Spleen (tissue), 11 donors: ENCODE measurements around the gene RMI2. TPM values are rescaled to one million over a fixed set of nuclear protein-coding genes. Genes with fewer than 3 reads are reported as not detected.
A peak's percentile ranks its signal among the peaks of the same experiment; 100 is the strongest.

Experiments used
- DNase-seq: peaks from one replicate; pipeline ENCODE4 v3.0.0-alpha.2; 2020
- H3K27ac ChIP-seq, 8 donors: fragments of 200-600 bp; sonication (generic) in 7 of 8; 1 replicate in 4 of 8; 2 replicates in 4 of 8; pipeline versions ENCODE4 v1.5.0 to v1.8.0; 2016 to 2021; ENCODE audit warnings: inconsistent platforms in 4 of 8, mild to moderate bottlenecking in 4 of 8, moderate library complexity in 1 of 8
- H3K27me3 ChIP-seq, 7 donors: fragments of 200-600 bp; sonication (generic) in 6 of 7; replicated peaks in 1 of 7; 1 replicate in 4 of 7; 2 replicates in 3 of 7; pipeline versions ENCODE4 v1.5.0 to v1.8.0; 2016 to 2021; ENCODE audit warnings: inconsistent platforms in 3 of 7, mild to moderate bottlenecking in 1 of 7
- H3K36me3 ChIP-seq, 6 donors: fragments of 200-600 bp; sonication (generic) in 5 of 6; 1 replicate in 4 of 6; 2 replicates in 2 of 6; pipeline versions ENCODE4 v1.5.0 to v1.8.0; 2016 to 2021; ENCODE audit warnings: inconsistent platforms in 2 of 6
- H3K4me1 ChIP-seq, 6 donors: fragments of 200-600 bp; sonication (generic) in 5 of 6; 1 replicate in 3 of 6; 2 replicates in 3 of 6; pipeline versions ENCODE4 v1.5.0 to v1.8.0; 2016 to 2021; ENCODE audit warnings: inconsistent platforms in 3 of 6
- H3K4me3 ChIP-seq, 8 donors: fragments of 200-600 bp; sonication (generic) in 7 of 8; 1 replicate in 4 of 8; 2 replicates in 4 of 8; pipeline versions ENCODE4 v1.5.0 to v1.8.0; 2016 to 2021; ENCODE audit warnings: inconsistent platforms in 4 of 8, mild to moderate bottlenecking in 4 of 8, moderate library complexity in 2 of 8
- H3K9me3 ChIP-seq, 8 donors: fragments of 200-600 bp; sonication (generic) in 7 of 8; 1 replicate in 4 of 8; 2 replicates in 4 of 8; pipeline versions ENCODE4 v1.5.0 to v1.8.0; 2016 to 2021; ENCODE audit warnings: inconsistent platforms in 4 of 8
- CTCF ChIP-seq, 11 experiments: fragments of 200-600 bp in 7 of 11; fragments of 450-650 bp in 4 of 11; sonication (generic) in 4 of 11; IDR thresholded peaks in 8 of 11; conservative IDR thresholded peaks in 3 of 11; 1 replicate in 7 of 11; 2 replicates in 4 of 11; pipeline versions ENCODE4 v1.4.0 to v1.8.0; 2016 to 2021; ENCODE audit warnings: antibody characterized with exemption in 11 of 11, inconsistent platforms in 4 of 11, mild to moderate bottlenecking in 1 of 11
- POLR2A ChIP-seq, 3 donors: fragments of 450-650 bp; IDR thresholded peaks; one replicate each; pipeline ENCODE4 v1.5.1; 2017; ENCODE audit warnings: antibody characterized with exemption in 3 of 3, mild to moderate bottlenecking in 1 of 3
- POLR2AphosphoS5 ChIP-seq, 3 donors: sonication (generic); formaldehyde crosslinking; IDR thresholded peaks; one replicate each; pipeline ENCODE4 v1.5.1; 2017; ENCODE audit warnings: antibody characterized with exemption in 3 of 3
- WGBS, 5 donors: extraction: QIAGEN DNeasy Blood & Tissue Kit in 3 of 5; methylation state at CpG; one replicate each; pipeline versions ENCODE4 v1.1.5 to v1.1.7; 2013 to 2018; 5-methylcytosine and 5-hydroxymethylcytosine counted together
- intact Hi-C: fragments of 100-400 bp; cut with DNase I; formaldehyde crosslinking; loops from one replicate; pipeline ENCODE4 v1.15.0; 2023; ENCODE audit warnings: low total_unique reads
- microRNA-seq, 3 donors: library from miRNA; unstranded; fragments of <30 nt; microRNA quantifications; one replicate each; pipeline versions ENCODE4 to v1.1.0, GENCODE V29; 2019 to 2020
- polyA plus RNA-seq, 3 donors: library from polyadenylated mRNA; stranded (reverse); fragments of 200-250 nt; gene quantifications; one replicate each; pipeline ENCODE4 v1.2.1, GENCODE V29; 2013
- small RNA-seq, 4 donors: library from RNA; depleted of rRNA; stranded (forward); fragments of <200 nt; gene quantifications; one replicate each; pipeline ENCODE3, GENCODE V24; 2016
- total RNA-seq, 7 donors: library from RNA; depleted of rRNA in 3 of 7; stranded (reverse); fragments of >200 nt in 3 of 7; fragmentation: NEBNext Ultra II Directional in 4 of 7; extraction: Animal tissue kit (Norgen Biotek cat#: 25700) in 4 of 7; gene quantifications; one replicate each; pipeline versions ENCODE4 v1.1.0 to v1.2.1, GENCODE V29; 2016 to 2021
- donor health status: healthy with polysubstance abuse.
- donor health status: DM: no; HTN: no; CAD: no; lungs with moderate emphysema.
- donor health status: DM: no; HTN: no; CAD: no.
- donor health status: Bipolar disorder and iron deficiency.
- donor health status: healthy.
- donor health status: DM: no; HTN: no; CAD: no.
- donor health status: DM: yes; HTN: yes; CAD: no.

The RMI2 gene
- total and polyA plus RNA-seq, 10 donors: 2.4 to 23.6 (median 4.7) TPM

DNA sequence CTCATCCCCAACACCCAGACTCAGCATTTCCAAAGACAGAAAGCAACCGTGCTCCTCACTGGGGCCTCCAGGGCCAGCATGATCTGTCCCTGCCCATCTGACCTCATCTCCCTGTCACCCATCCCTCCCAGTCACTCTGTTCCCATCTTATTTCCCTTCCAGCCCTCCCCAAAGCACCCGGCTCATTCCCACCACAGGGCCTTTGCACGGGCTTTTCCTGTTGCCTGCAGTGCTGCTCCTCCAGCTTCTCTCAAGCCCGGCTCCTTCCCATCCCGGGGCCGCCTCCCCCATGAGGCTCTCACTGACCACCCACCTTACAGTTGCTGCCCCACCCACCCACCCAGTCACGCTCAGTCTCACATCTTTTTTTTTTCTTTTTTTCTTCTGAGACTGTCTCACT is 54.8 kb downstream of the RMI2 start:
- intact Hi-C loops: loop anchor here (5.0 to 10.0 kb wide), 3 partner anchors 242 to 435 kb away; no protein-coding TSS in a partner anchor
- DNase-seq: peak; percentile 30

More for the DNA sequence above, 54.8 kb downstream of the RMI2 start:
- Histone ChIP-seq H3K27ac (no peak overlapping the region), H3K36me3 (no peaks in the 10 kb centered on the region), H3K4me3 (no peak overlapping the region), H3K4me1 (peaks cover 0 to 9% (median 5%) of the 10 kb centered on the region in 6 donors), H3K9me3 (no peaks in the 10 kb centered on the region), H3K27me3 (no peaks in the 10 kb centered on the region)
- TF ChIP-seq POLR2A (IDR thresholded peaks at IDR 0.05) (no peak), POLR2AphosphoS5 (IDR thresholded peaks at IDR 0.05) (no peak), CTCF (IDR thresholded peaks at IDR 0.05 in 8 of 11, conservative IDR thresholded peaks at IDR 0.05 in 3 of 11) (no peak)
- WGBS, 5 donors: 88 to 94% (median 91%) methylated on average over 7 of the region's 7 CpGs

Small RNAs within 50 kb of the gene (microRNA-seq; reads per million reads assigned to microRNA genes)
- 0 reads per million in 3 donors for gene MIR548H2

Small RNAs within 50 kb of the gene (small RNA-seq; reads per million reads assigned to genes)
- gene AC099489.2: 0 reads per million in 4 donors
- 0 reads per million in 4 donors for gene MIR548H2
- gene RF00019: 0 reads per million in 4 donors

Other genes with a start within 250 kb of the RMI2 start
- gene SOCS1, start 89.3 kb upstream of the RMI2 start, total RNA-seq: 10 to 100 TPM in 6 of 7 donors, 1 to 10 TPM in 1; 7.7 to 50.8 (median 24.0) TPM
- 10 to 100 TPM; 17.0 to 43.3 (median 19.6) TPM for gene SOCS1, start 89.3 kb upstream of the RMI2 start, polyA plus RNA-seq
- gene TNP2, start 76.1 kb upstream of the RMI2 start, total RNA-seq: not detected
- gene TNP2, start 76.1 kb upstream of the RMI2 start, polyA plus RNA-seq: not detected
- not detected for gene PRM3, start 71.8 kb upstream of the RMI2 start, total RNA-seq
- gene PRM3, start 71.8 kb upstream of the RMI2 start, polyA plus RNA-seq: not detected
- gene PRM2, start 69.0 kb upstream of the RMI2 start, total RNA-seq: not detected
- not detected for gene PRM2, start 69.0 kb upstream of the RMI2 start, polyA plus RNA-seq
- gene PRM1, start 64.1 kb upstream of the RMI2 start, total RNA-seq: not detected
- not detected for gene PRM1, start 64.1 kb upstream of the RMI2 start, polyA plus RNA-seq
- gene LITAF, start 241.5 kb downstream of the RMI2 start, total RNA-seq: 100 to 1,000 TPM; 114 to 312 (median 190) TPM
- 10 to 100 TPM; 55.8 to 87.4 (median 58.9) TPM for gene LITAF, start 241.5 kb downstream of the RMI2 start, polyA plus RNA-seq